ENCODE measurements around the gene RAD9A.

Gene RAD9A

GRCh38 chr11:67356864-67357561 lies 34.8 kb upstream of the RAD9A start:
- Histone ChIP-seq H3K4me2 (peak overlapping the region; percentile 99), H3K9me3 (no peaks in the 10 kb centered on the region), H4K20me1 (no peaks in the 10 kb centered on the region), H3K27me3 (0 out of 2 replicates have a peak, but pooled peaks cover 9% of the 10 kb centered on the region), H3K9ac (peak overlapping the region; percentile 71), H3K4me1 (peaks cover 54% of the 10 kb centered on the region), H3K27ac (peak overlapping the region; percentile 95), H3K4me3 (peak overlapping the region; percentile 43; the same call in 1 of the 2 replicates), H3K36me3 (no peaks in the 10 kb centered on the region)
- no peak for TF ChIP-seq Cebpa-rat (IDR thresholded peaks at IDR 0.05)

- Histone ChIP-seq H3K4me3 (no peak overlapping the region), H4K20me1 (no peaks in the 10 kb centered on the region), H3K4me1 (peaks cover 43% of the 10 kb centered on the region), H3K9ac (no peak overlapping the region), H3K27ac (no peak overlapping the region), H3K27me3 (0 out of 2 replicates have a peak, but pooled peaks cover 9% of the 10 kb centered on the region), H3K9me3 (no peaks in the 10 kb centered on the region), H3K36me3 (no peaks in the 10 kb centered on the region), H3K4me2 (no peak overlapping the region; the same call in 1 of the 2 replicates)
- TF ChIP-seq Cebpa-rat (IDR thresholded peaks at IDR 0.05) = no peak
Observed at GRCh38 chr11:67357831-67358670, 33.7 kb upstream of the RAD9A start.

GRCh38 chr11:67364169-67364568 lies 27.6 kb upstream of the RAD9A start:
- Histone ChIP-seq H4K20me1 (peaks cover 18% of the 10 kb centered on the region), H3K4me3 (no peak overlapping the region), H3K4me1 (peaks cover 55% of the 10 kb centered on the region), H3K9ac (no peak overlapping the region), H3K9me3 (no peaks in the 10 kb centered on the region), H3K27me3 (peaks cover 17% of the 10 kb centered on the region), H3K4me2 (peak overlapping the region; percentile 81), H3K27ac (no peak overlapping the region), H3K36me3 (no peaks in the 10 kb centered on the region)
- no peak for TF ChIP-seq Cebpa-rat (IDR thresholded peaks at IDR 0.05)

- no peaks in the 10 kb centered on the region for H3K9me3 ChIP-seq
- H3K27ac ChIP-seq = no peak overlapping the region
- no peak overlapping the region for H3K4me3 ChIP-seq
- H3K27me3 ChIP-seq = peaks cover 23% of the 10 kb centered on the region
- peak overlapping the region; percentile 81 for H3K4me2 ChIP-seq
- H4K20me1 ChIP-seq = peaks cover 27% of the 10 kb centered on the region
- H3K9ac ChIP-seq = no peak overlapping the region
- H3K4me1 ChIP-seq = peaks cover 64% of the 10 kb centered on the region
- H3K36me3 ChIP-seq = no peaks in the 10 kb centered on the region
- no peak for TF ChIP-seq Cebpa-rat (IDR thresholded peaks at IDR 0.05)
Observed at GRCh38 chr11:67364783-67365722, 26.7 kb upstream of the RAD9A start.

GRCh38 chr11:67365736-67366444 lies 25.9 kb upstream of the RAD9A start:
- no peaks in the 10 kb centered on the region for H3K36me3 ChIP-seq
- H3K9me3 ChIP-seq = no peaks in the 10 kb centered on the region
- H3K4me1 ChIP-seq = peaks cover 71% of the 10 kb centered on the region
- TF ChIP-seq Cebpa-rat (IDR thresholded peaks at IDR 0.05) = no peak
- peaks cover 32% of the 10 kb centered on the region for H4K20me1 ChIP-seq
- H3K27ac ChIP-seq = no peak overlapping the region
- H3K4me2 ChIP-seq = peak overlapping the region; percentile 81
- 0 out of 2 replicates have a peak overlapping the region, but pooled peaks have one; percentile 19 for H3K9ac ChIP-seq
- H3K27me3 ChIP-seq = peaks cover 28% of the 10 kb centered on the region
- H3K4me3 ChIP-seq = no peak overlapping the region

GRCh38 chr11:67366546-67366945 lies 25.2 kb upstream of the RAD9A start:
- no peak for TF ChIP-seq Cebpa-rat (IDR thresholded peaks at IDR 0.05)
- H3K27ac ChIP-seq = no peak overlapping the region
- H4K20me1 ChIP-seq = peaks cover 38% of the 10 kb centered on the region
- H3K4me3 ChIP-seq = no peak overlapping the region
- peaks cover 29% of the 10 kb centered on the region for H3K27me3 ChIP-seq
- 0 out of 2 replicates have a peak overlapping the region, but pooled peaks have one; percentile 19 for H3K9ac ChIP-seq
- H3K4me2 ChIP-seq = peak overlapping the region; percentile 81
- peaks cover 77% of the 10 kb centered on the region for H3K4me1 ChIP-seq
- no peaks in the 10 kb centered on the region for H3K36me3 ChIP-seq
- H3K9me3 ChIP-seq = no peaks in the 10 kb centered on the region

- Histone ChIP-seq H3K27ac (no peak overlapping the region), H3K27me3 (peaks cover 31% of the 10 kb centered on the region), H3K4me2 (peak overlapping the region; percentile 81), H3K9me3 (no peaks in the 10 kb centered on the region), H3K4me3 (no peak overlapping the region), H4K20me1 (peaks cover 45% of the 10 kb centered on the region), H3K4me1 (peaks cover 83% of the 10 kb centered on the region), H3K36me3 (no peaks in the 10 kb centered on the region), H3K9ac (no peak overlapping the region)
- no peak for TF ChIP-seq Cebpa-rat (IDR thresholded peaks at IDR 0.05)
Observed at GRCh38 chr11:67366961-67367760, 24.6 kb upstream of the RAD9A start.

- H3K4me3 ChIP-seq = no peak overlapping the region
- H3K27ac ChIP-seq = no peak overlapping the region
- H4K20me1 ChIP-seq = peaks cover 46% of the 10 kb centered on the region
- no peaks in the 10 kb centered on the region for H3K9me3 ChIP-seq
- H3K4me1 ChIP-seq = peaks cover 85% of the 10 kb centered on the region
- TF ChIP-seq Cebpa-rat (IDR thresholded peaks at IDR 0.05) = no peak
- H3K36me3 ChIP-seq = no peaks in the 10 kb centered on the region
- H3K27me3 ChIP-seq = peaks cover 35% of the 10 kb centered on the region
- no peak overlapping the region for H3K9ac ChIP-seq
- H3K4me2 ChIP-seq = peak overlapping the region; percentile 81
Observed at GRCh38 chr11:67367761-67368227, 24.0 kb upstream of the RAD9A start.

Measured in BLaER1 (cell line).